DMS 273 (cell line): ENCODE measurements around the gene VAPA.

Source experiments
- DNase-seq: peaks from one replicate; lab custom pipeline; 2025; ENCODE audit not compliant: unreplicated experiment; lab: John Stamatoyannopoulos, UW

The VAPA gene

DNA sequence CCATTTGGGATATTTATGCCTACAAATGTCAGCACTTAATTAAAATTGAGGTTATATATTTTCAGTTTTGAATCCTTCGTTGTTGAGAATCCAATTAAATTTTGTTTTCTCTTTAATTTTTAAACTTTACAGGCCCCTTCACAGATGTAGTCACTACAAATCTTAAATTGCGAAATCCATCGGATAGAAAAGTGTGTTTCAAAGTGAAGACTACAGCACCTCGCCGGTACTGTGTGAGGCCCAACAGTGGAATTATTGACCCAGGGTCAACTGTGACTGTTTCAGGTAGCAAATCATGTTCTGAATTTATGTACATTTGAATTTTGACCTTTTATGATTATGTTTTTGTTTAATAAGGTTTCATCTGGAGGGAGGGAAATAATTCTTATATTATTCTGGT, 17.9 kb downstream of the VAPA start:
- no peak for DNase-seq

GRCh38 chr18:9933865-9934264, 20.0 kb downstream of the VAPA start:
- DNase-seq: no peak

DNA sequence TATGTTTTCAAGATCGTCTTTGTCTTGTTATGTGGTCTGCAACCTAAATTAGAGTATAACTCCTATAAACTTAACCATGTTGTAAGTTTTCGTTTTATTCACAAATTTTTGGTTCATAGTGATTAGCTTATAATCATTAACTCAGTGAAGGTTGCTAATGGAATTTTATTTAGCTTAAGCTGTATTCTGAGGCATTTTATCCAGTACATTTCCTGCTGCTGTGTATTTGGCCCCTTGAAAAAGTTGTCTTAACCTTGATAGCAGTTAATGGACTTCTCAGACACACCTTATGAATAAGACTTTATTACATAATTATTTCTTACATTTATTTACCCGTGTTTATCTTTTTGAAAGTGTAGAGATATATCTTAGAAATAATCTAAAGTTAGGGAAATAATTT, 20.5 kb downstream of the VAPA start:
- DNase-seq: no peak

DNA sequence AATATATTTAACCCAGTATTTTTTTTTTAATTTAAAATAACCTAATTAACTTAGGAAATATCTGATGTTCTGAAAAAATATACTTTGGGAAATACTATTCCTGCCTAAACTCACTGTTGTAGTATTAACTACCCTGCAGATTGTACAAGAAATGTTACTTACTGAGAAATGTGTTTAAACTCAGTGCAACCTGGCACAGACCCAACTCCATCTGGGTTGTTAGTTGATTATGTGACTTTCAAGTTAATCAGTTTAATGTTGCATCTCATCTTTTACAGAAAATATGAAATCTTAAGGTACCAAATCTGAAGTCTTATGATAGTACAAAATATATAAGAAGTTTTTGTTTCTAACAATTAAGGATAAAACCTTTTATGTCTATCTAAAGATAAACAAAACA, 27.3 kb downstream of the VAPA start:
- peak; percentile 22 for DNase-seq

- DNase-seq: no peak
Measured at GRCh38 chr18:9941660-9942059, 27.8 kb downstream of the VAPA start.

- DNase-seq: no peak
Measured at GRCh38 chr18:9943311-9943710, 29.5 kb downstream of the VAPA start.

GRCh38 chr18:9944805-9945204, 31.0 kb downstream of the VAPA start:
- peak; percentile 10 for DNase-seq

GRCh38 chr18:9946831-9947230, 33.0 kb downstream of the VAPA start:
- DNase-seq: no peak

GRCh38 chr18:9947248-9947647, 33.4 kb downstream of the VAPA start:
- DNase-seq: no peak

DNA sequence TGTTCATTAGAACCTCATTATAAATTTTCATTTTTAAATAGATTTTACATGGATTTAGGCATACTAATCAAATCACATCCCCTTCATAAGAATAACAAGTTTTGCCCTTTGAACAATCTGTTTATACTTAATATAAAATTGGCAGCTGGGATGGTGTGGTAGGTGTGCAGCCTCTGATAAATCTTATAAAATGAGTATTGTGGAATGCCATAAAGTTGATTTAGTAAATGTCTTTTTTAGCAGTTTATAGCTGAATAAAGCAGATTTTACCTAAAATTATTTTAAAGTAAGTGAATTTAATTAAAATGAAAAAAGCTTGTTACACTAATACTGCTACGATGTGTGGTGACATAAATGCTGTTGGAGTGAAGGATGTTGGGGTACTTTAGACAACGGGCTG, 35.5 kb downstream of the VAPA start:
- DNase-seq: no peak

- no peak for DNase-seq
Measured at GRCh38 chr18:9949861-9950260, 36.0 kb downstream of the VAPA start.

DNA sequence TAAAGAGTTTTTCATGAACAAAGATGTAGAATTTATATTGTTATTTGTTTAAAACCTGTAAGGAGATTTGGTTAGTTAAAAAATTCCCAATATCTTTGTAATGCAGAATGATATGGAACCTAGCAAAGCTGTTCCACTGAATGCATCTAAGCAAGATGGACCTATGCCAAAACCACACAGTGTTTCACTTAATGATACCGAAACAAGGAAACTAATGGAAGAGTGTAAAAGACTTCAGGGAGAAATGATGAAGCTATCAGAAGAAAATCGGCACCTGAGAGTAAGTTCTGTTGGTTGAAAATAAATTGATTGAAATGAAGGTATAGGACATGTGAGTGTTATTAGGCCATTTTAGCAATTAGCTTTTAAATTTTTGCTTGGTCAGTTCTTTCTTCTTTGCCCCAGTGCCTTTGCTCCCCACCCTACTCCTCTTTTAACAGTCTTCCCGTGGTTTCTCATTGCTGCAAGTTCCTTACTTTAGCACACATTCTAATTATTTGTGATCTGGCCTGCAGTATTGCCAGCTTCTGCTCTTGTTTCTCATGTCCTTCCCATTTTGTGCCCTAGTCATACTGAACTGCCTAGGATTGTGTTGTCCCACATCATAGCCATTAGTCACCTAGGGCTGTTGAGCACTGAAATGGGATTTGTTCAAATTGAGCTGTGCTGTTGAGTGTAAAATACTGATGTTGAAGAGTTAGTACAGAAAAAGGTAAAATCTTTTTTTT, 36.6 kb downstream of the VAPA start:
- DNase-seq: peak; percentile 32

DNA sequence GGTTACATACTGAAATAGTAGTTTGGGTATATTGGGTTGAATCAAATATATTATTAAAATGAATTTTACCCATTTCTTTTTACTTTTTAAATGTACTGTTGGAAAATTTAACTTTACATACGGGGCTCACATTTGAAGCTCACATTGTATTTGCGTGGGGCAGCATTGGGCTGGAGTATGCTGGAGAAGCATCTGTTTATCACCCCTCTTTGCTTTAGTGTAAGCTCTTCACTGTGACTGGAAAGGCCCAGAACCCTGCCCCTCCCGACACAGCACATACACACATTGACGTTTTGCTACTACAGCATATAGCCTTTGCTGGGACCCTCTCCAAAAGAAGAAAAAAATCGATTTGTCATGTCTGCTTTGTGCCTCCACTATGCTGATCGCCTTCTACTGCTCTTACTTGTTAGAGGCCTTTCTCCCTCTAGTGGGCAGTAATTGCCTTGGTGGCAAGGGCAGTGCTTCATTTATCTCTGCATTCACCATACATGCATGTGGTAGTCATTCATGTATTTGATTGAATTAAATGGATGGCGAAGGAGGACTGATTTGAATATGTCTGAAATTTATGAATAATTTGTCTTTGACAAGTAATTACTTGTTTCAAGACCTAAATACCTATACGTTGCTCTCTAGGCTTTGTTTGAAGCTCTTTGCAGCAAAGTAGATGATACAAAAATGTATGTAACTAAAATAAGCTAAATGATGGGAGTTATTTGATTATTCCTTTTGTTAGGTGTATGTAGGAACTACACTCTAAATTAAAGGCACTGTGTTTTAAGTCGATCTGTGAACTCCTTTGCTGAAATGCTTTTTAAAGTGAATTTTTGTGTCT, 37.4 kb downstream of the VAPA start:
- DNase-seq: peak; percentile 69

DNA sequence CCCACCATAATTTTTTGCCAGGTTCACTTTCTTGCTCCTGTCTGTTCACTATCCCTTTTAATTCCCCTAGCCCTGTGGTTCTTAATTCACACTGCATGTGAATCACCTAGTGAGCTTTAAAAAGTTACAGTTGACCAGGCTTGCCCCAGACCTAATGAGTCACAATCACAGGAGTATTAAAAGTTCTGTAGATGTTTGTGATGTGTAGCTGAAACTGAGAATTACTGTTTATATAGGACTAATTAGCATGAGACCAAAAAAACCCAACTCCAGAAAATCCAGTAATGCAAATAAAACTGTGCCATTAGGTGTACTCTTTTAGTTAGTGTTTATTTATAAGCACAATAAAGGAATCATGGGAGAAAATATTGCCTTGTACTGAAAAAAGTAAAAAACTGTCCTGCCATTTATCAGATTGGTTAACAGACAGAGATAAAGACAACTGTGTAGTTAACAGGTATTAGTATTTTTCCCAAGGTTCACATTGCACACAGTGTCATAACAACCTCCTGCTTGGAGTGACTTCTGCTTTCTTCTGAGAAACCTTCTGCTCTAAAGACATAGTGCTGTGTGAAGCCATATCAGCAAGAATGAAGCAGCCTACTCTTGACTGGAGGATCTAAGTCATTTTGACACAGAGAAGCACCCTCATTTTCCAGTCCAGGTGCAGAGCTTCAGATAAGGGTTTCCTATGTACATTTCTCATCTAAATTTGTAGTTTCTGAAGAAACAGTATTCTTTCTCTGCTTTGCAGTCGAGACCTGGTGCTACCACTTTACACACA, 39.0 kb downstream of the VAPA start:
- DNase-seq: no peak

GRCh38 chr18:9958861-9959399, 45.1 kb downstream of the VAPA start:
- DNase-seq: no peak

GRCh38 chr18:9959564-9959963, 45.7 kb downstream of the VAPA start:
- DNase-seq: no peak

- DNase-seq: no peak
Measured at GRCh38 chr18:9960258-9960904, 46.6 kb downstream of the VAPA start.

GRCh38 chr18:9961041-9961440, 47.2 kb downstream of the VAPA start:
- peak; percentile 27 for DNase-seq

GRCh38 chr18:9965711-9966624, 52.2 kb downstream of the VAPA start:
- DNase-seq: no peak
